CD4-positive, alpha-beta T cell treated with Interferon alpha-2 for 1 hour (primary cell): ENCODE data around the gene SSNA1.

Experiments
- DNase-seq, 2 donors: peaks; one replicate each; pipeline ENCODE4 v3.0.0-alpha.2; 2020 to 2022

Gene SSNA1

GRCh38 chr9:137223078-137223970 lies 34.8 kb downstream of the SSNA1 start:
- DNase-seq: peak; percentile 99 to 100

GRCh38 chr9:137224830-137225694 lies 36.6 kb downstream of the SSNA1 start, which contains the start of gene CYSRT1:
Gene CYSRT1 (plus strand): TSS chr9:137225174. CDS start chr9:137225622, 448 bp downstream.
- DNase-seq: no peak

GRCh38 chr9:137225699-137226331 lies 37.3 kb downstream of the SSNA1 start:
- no peak for DNase-seq

- DNase-seq: no peak
Observed at GRCh38 chr9:137226338-137227053, 38.0 kb downstream of the SSNA1 start.

- DNase-seq: peak; percentile 81 to 86
Observed at GRCh38 chr9:137227054-137227852, 38.8 kb downstream of the SSNA1 start, which contains the start of gene RNF224. Gene RNF224 (plus strand): TSS chr9:137227502. CDS start chr9:137228336, 834 bp downstream.

- no peak for DNase-seq
Observed at GRCh38 chr9:137227853-137228505, 39.5 kb downstream of the SSNA1 start.

- DNase-seq: no peak
Observed at GRCh38 chr9:137228506-137228967, 40.1 kb downstream of the SSNA1 start.

- no peak for DNase-seq
Observed at GRCh38 chr9:137228968-137229896, 40.8 kb downstream of the SSNA1 start.

- no peak for DNase-seq
Observed at GRCh38 chr9:137229903-137230704, 41.6 kb downstream of the SSNA1 start.

GRCh38 chr9:137230705-137231371 lies 42.4 kb downstream of the SSNA1 start, which contains the start of gene SLC34A3:
Gene SLC34A3 (plus strand): TSS chr9:137230901. CDS start chr9:137231703, 802 bp downstream.
- no peak for DNase-seq

GRCh38 chr9:137231372-137232039 lies 43.0 kb downstream of the SSNA1 start:
- no peak for DNase-seq

GRCh38 chr9:137232101-137232500 lies 43.6 kb downstream of the SSNA1 start:
- DNase-seq: no peak

GRCh38 chr9:137232510-137232909 lies 44.0 kb downstream of the SSNA1 start:
- DNase-seq: no peak

GRCh38 chr9:137233143-137233980 lies 44.9 kb downstream of the SSNA1 start:
- no peak for DNase-seq

GRCh38 chr9:137234055-137234697 lies 45.7 kb downstream of the SSNA1 start:
- DNase-seq: no peak
